K562 (cell line): Measurements from ENCODE around the gene GAMT. TPM values are rescaled to one million over a fixed set of nuclear protein-coding genes. Genes with fewer than 3 reads are reported as not detected.
A peak's percentile ranks its signal among the peaks of the same experiment; 100 is the strongest.

Source experiments
- CEBPB ChIP-seq: fragments of 450-650 bp; IDR thresholded peaks from 2 replicates; pipeline ENCODE4 v1.6.1; 2016; ENCODE audit warnings: missing genetic modification characterization, missing compliant biosample characterization
- CXXC5 ChIP-seq: fragments of 250-450 bp; sonication (Bioruptor Pico); IDR thresholded peaks from 2 replicates; pipeline ENCODE4 v1.8.0; 2022; ENCODE audit warnings: inconsistent platforms, mild to moderate bottlenecking, moderate library complexity
- DDX20 ChIP-seq: fragments of 450-650 bp; IDR thresholded peaks from 2 replicates; pipeline ENCODE4 v1.6.1; 2016; ENCODE audit warnings: missing genetic modification characterization, low read depth, mild to moderate bottlenecking, missing compliant biosample characterization, moderate library complexity
- KAT2B ChIP-seq: IDR thresholded peaks from one replicate; pipeline ENCODE4 v1.6.1; 2012; ENCODE audit warnings: low read depth, mild to moderate bottlenecking, control low read depth, inconsistent platforms, low read length, moderate library complexity
- LCOR ChIP-seq: sonication (generic); formaldehyde crosslinking; IDR thresholded peaks from 2 replicates; pipeline ENCODE4 v1.8.0; 2022; ENCODE audit warnings: mild to moderate bottlenecking, missing genetic modification reagents
- MECOM ChIP-seq: fragments of 250-450 bp; sonication (Bioruptor Pico); IDR thresholded peaks from 2 replicates; pipeline ENCODE4 v1.8.0; 2022; ENCODE audit warnings: inconsistent platforms
- MYC ChIP-seq, 2 experiments: fragments of 250-450 bp in 1 of 2; sonication (Bioruptor Pico) in 1 of 2; IDR thresholded peaks; 2 replicates each; pipeline versions ENCODE4 v1.5.1 to v1.6.1; 2012 to 2021; ENCODE audit warnings: low read depth in 2 of 2, borderline replicate concordance in 1 of 2, improper control_type of control experiment in 1 of 2, low read length in 1 of 2, mild to moderate bottlenecking in 1 of 2, moderate library complexity in 1 of 2
- NCOR1 ChIP-seq: fragments of 450-650 bp; IDR thresholded peaks from 2 replicates; pipeline ENCODE4 v1.6.1; 2016; ENCODE audit warnings: mild to moderate bottlenecking, moderate library complexity
- NEUROD1 ChIP-seq: fragments of 150-350 bp; IDR thresholded peaks from 2 replicates; pipeline ENCODE4 v1.6.1; 2014; ENCODE audit warnings: borderline replicate concordance, low read length, low read depth; ENCODE audit not compliant: partially characterized antibody
- NR1H2 ChIP-seq: sonication (generic); formaldehyde crosslinking; IDR thresholded peaks from 2 replicates; pipeline ENCODE4 v1.4.0; 2020; ENCODE audit warnings: mild to moderate bottlenecking, missing genetic modification reagents
- NR2C1 ChIP-seq, 2 experiments: fragments of 450-650 bp; IDR thresholded peaks; 2 replicates each; pipeline ENCODE4 v1.6.1; 2017; ENCODE audit warnings: mild to moderate bottlenecking in 2 of 2, antibody characterized with exemption in 1 of 2, inconsistent platforms in 1 of 2, missing compliant biosample characterization in 1 of 2, missing genetic modification characterization in 1 of 2
- PRPF4 ChIP-seq: fragments of 200-400 bp; formaldehyde crosslinking; IDR thresholded peaks from one replicate; pipeline ENCODE4 v1.6.1; 2017; ENCODE audit warnings: low read length, low read depth, mild to moderate bottlenecking; ENCODE audit not compliant: insufficient read depth, poor library complexity, severe bottlenecking
- PURB ChIP-seq: sonication (generic); formaldehyde crosslinking; IDR thresholded peaks from 2 replicates; pipeline ENCODE4 v1.9.0; 2021; ENCODE audit warnings: low read depth, mild to moderate bottlenecking, missing genetic modification reagents
- TSC22D4 ChIP-seq: fragments of 450-650 bp; IDR thresholded peaks from 2 replicates; pipeline ENCODE4 v1.6.1; 2016; ENCODE audit warnings: missing genetic modification characterization, missing biosample characterization, control low read depth
- U2AF2 ChIP-seq: fragments of 200-400 bp; formaldehyde crosslinking; optimal IDR thresholded peaks from 2 replicates; pipeline ENCODE3; 2017; ENCODE audit warnings: low read depth, mild to moderate bottlenecking, low read length
- ZNF175 ChIP-seq: fragments of 200-800 bp; sonication (Bioruptor generic); IDR thresholded peaks from 2 replicates; pipeline ENCODE4 v1.6.1; 2016; ENCODE audit warnings: low read depth, mild to moderate bottlenecking, missing genetic modification characterization, missing compliant biosample characterization
- polyA plus RNA-seq, 8 experiments: library from polyadenylated mRNA; depleted of rRNA in 4 of 8; stranded (reverse) in 5 of 8; unstranded in 3 of 8; fragments of >200 nt; fragmentation: Nextera tagmentation in 2 of 8; fragmentation: Illumina TruSeq in 1 of 8; extraction: Ambion mirVana in 2 of 8; extraction: Trizol in 1 of 8; gene quantifications; 2 replicates each; pipeline versions ENCODE4 v1.2.1 to v1.2.3, GENCODE V29; 2011 to 2014; ENCODE audit warnings: inconsistent platforms in 1 of 8, missing spikeins in 1 of 8
- total RNA-seq, 7 experiments: library from RNA; depleted of rRNA in 6 of 7; stranded (reverse); fragments of >200 nt in 6 of 7; fragmentation: Illumina TruSeq in 2 of 7; extraction: Trizol in 2 of 7; gene quantifications; 2 replicates each; pipeline versions ENCODE4 v1.2.1 to v1.2.3, GENCODE V29; 2011 to 2021; ENCODE audit warnings: low replicate concordance in 1 of 7
- TF ChIP-seq, protein P1 (sequence below): sonication (generic); formaldehyde crosslinking; IDR thresholded peaks from 2 replicates; pipeline ENCODE4 v1.8.0; 2023; ENCODE audit warnings: mild to moderate bottlenecking, missing genetic modification reagents
- TF ChIP-seq, protein P2 (sequence below): sonication (generic); formaldehyde crosslinking; IDR thresholded peaks from 2 replicates; pipeline ENCODE4 v1.8.0; 2022; ENCODE audit warnings: missing genetic modification reagents, mild to moderate bottlenecking, moderate library complexity, borderline replicate concordance
- TF ChIP-seq, protein P3 (sequence below): sonication (generic); IDR thresholded peaks from 2 replicates; pipeline ENCODE4 v1.6.1; 2016
- TF ChIP-seq, protein P4 (sequence below): sonication (generic); formaldehyde crosslinking; IDR thresholded peaks from 2 replicates; pipeline ENCODE4 v1.8.0; 2022; ENCODE audit warnings: mild to moderate bottlenecking, missing genetic modification reagents

Gene GAMT
- total and polyA plus RNA-seq, 9 of the 15 experiments (the other 6 are each of a cell fraction or from before 2014, with no cell fraction given), result 1.3 to 35.3 (median 27.2) TPM

DNA sequence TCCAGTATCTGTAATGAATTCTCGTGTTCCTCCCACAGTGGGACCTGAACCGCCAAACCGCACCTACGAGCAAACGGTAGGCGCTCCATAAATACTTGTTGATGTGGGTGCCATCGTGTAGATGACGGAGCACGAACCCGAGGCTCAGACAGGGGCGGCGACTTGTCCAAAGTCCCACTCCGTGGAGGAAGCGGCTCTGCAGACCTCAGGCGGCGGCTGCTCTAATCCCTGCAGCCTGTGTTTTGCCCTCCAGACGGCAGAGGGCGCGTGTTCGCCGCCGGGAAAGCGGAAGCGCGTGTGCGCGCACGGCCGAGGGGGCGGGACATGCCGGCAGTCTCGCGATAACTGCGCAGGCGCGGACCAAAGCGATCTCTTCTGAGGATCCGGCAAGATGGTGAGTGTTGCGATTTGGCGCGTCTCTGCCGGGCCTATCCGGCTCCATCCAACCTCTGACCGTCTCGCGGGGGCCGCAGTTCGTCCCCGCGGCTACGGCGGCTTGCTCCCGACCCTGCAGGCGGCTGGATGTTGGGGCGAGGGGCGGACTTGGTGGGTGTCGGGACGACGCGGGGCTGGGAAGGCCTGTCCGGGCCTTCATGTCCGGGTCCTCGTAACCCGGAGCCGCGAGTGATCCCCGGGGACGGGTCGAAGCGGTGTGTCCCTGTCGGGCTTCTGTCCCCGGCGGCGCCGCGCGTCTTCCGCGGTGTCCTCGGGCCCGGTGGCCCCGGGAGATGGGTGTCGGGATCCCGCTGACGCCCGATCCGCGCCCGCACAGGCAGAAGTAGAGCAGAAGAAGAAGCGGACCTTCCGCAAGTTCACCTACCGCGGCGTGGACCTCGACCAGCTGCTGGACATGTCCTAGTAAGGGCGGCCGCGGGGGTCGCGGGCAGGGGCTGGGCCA lies 36.9 kb upstream of the GAMT start, which contains the start of gene RPS15 (continued):
- no peak for TF ChIP-seq CEBPB (tag)
- TF ChIP-seq DDX20, result no peak
- TF ChIP-seq, protein P1, sequence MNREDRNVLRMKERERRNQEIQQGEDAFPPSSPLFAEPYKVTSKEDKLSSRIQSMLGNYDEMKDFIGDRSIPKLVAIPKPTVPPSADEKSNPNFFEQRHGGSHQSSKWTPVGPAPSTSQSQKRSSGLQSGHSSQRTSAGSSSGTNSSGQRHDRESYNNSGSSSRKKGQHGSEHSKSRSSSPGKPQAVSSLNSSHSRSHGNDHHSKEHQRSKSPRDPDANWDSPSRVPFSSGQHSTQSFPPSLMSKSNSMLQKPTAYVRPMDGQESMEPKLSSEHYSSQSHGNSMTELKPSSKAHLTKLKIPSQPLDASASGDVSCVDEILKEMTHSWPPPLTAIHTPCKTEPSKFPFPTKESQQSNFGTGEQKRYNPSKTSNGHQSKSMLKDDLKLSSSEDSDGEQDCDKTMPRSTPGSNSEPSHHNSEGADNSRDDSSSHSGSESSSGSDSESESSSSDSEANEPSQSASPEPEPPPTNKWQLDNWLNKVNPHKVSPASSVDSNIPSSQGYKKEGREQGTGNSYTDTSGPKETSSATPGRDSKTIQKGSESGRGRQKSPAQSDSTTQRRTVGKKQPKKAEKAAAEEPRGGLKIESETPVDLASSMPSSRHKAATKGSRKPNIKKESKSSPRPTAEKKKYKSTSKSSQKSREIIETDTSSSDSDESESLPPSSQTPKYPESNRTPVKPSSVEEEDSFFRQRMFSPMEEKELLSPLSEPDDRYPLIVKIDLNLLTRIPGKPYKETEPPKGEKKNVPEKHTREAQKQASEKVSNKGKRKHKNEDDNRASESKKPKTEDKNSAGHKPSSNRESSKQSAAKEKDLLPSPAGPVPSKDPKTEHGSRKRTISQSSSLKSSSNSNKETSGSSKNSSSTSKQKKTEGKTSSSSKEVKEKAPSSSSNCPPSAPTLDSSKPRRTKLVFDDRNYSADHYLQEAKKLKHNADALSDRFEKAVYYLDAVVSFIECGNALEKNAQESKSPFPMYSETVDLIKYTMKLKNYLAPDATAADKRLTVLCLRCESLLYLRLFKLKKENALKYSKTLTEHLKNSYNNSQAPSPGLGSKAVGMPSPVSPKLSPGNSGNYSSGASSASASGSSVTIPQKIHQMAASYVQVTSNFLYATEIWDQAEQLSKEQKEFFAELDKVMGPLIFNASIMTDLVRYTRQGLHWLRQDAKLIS, result peak; percentile 90
- TF ChIP-seq TSC22D4 (tag), result no peak
- TF ChIP-seq, protein P2, sequence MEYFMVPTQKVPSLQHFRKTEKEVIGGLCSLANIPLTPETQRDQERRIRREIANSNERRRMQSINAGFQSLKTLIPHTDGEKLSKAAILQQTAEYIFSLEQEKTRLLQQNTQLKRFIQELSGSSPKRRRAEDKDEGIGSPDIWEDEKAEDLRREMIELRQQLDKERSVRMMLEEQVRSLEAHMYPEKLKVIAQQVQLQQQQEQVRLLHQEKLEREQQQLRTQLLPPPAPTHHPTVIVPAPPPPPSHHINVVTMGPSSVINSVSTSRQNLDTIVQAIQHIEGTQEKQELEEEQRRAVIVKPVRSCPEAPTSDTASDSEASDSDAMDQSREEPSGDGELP (CRISPR knock-in tag), result peak; percentile 83
- TF ChIP-seq NR2C1 (IDR thresholded peaks at IDR 0.05), result peak; percentile 22; the same call in 1 of the 2 replicates
- peak; percentile 38; the same call in 1 of the 2 replicates for TF ChIP-seq NR2C1 (tag; IDR thresholded peaks at IDR 0.05)
- TF ChIP-seq, protein P3, sequence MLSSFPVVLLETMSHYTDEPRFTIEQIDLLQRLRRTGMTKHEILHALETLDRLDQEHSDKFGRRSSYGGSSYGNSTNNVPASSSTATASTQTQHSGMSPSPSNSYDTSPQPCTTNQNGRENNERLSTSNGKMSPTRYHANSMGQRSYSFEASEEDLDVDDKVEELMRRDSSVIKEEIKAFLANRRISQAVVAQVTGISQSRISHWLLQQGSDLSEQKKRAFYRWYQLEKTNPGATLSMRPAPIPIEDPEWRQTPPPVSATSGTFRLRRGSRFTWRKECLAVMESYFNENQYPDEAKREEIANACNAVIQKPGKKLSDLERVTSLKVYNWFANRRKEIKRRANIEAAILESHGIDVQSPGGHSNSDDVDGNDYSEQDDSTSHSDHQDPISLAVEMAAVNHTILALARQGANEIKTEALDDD, result peak; percentile 20; the same call in 1 of the 2 replicates
- peak; percentile 98 for TF ChIP-seq CXXC5 (CRISPR knock-in tag)
- TF ChIP-seq NR1H2, result 0 out of 2 replicates have a peak, but pooled peaks have one; percentile 57
- TF ChIP-seq KAT2B, result no peak
- peak; percentile 54 for TF ChIP-seq NCOR1
- TF ChIP-seq MECOM, result no peak
- TF ChIP-seq PRPF4, result peak; percentile 85
- peak; percentile 72 for TF ChIP-seq NEUROD1
- TF ChIP-seq LCOR (CRISPR knock-in tag), result peak; percentile 94
- TF ChIP-seq ZNF175, result no peak
- TF ChIP-seq MYC (IDR thresholded peaks at IDR 0.05; ENCODE audit: low read depth, low read length), result peak; percentile 95
- peak; percentile 97; the same call in 1 of the 2 replicates for TF ChIP-seq MYC (CRISPR knock-in tag; IDR thresholded peaks at IDR 0.05; ENCODE audit: borderline replicate concordance, low read depth)
- TF ChIP-seq U2AF2, result no peak
- TF ChIP-seq, protein P4, sequence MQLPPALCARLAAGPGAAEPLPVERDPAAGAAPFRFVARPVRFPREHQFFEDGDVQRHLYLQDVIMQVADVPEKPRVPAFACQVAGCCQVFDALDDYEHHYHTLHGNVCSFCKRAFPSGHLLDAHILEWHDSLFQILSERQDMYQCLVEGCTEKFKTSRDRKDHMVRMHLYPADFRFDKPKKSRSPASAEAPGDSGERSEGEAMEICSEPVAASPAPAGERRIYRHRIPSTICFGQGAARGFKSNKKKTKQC (CRISPR knock-in tag), result peak; percentile 71; the same call in 1 of the 2 replicates
- TF ChIP-seq PURB (CRISPR knock-in tag), result no peak
